C4-2B (cell line): ENCODE measurements around the gene ANKRD12.

ENCODE experiments used
- ZFX ChIP-seq: fragments of 450-650 bp; IDR thresholded peaks from 2 replicates; pipeline ENCODE4 v1.6.1; 2017
- TF ChIP-seq, protein P1 (sequence below): fragments of 450-650 bp; conservative IDR thresholded peaks from 2 replicates; pipeline ENCODE4 v1.5.1; 2017; ENCODE audit warnings: mild to moderate bottlenecking

DNA sequence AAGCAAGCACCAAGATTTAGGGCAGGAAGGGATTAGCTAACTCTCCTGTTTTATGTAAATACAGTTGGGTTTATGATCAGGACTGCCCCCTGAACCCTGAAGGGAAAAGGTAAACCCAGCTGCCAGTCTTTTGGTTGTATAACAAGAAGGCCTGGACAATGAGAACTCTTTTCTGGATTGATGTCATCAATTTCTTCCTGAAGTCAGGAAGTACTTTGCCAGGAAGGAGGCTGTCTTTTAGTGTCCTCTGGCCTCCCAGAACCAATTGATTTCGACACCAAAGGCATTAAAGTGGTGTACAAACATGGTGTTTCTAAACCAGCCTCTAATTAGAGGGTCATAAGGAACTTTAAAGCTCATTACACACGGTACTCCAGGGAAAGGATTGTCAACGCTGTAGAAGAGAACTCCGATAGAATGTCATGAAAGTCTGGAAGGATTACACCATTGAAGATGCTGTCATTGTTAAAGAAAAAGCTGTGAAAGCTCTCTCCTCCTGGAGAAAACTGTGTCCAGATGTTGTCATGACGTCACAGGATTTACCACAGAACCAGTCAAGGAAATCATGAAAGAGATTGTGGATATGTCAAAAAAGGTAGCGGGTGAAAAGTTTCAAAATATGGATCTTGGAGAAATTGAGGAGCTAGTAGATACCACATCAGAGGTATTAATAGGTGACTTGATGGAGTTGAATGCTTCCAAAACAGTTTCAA, 78.8 kb downstream of the ANKRD12 start:
- TF ChIP-seq, protein P1, sequence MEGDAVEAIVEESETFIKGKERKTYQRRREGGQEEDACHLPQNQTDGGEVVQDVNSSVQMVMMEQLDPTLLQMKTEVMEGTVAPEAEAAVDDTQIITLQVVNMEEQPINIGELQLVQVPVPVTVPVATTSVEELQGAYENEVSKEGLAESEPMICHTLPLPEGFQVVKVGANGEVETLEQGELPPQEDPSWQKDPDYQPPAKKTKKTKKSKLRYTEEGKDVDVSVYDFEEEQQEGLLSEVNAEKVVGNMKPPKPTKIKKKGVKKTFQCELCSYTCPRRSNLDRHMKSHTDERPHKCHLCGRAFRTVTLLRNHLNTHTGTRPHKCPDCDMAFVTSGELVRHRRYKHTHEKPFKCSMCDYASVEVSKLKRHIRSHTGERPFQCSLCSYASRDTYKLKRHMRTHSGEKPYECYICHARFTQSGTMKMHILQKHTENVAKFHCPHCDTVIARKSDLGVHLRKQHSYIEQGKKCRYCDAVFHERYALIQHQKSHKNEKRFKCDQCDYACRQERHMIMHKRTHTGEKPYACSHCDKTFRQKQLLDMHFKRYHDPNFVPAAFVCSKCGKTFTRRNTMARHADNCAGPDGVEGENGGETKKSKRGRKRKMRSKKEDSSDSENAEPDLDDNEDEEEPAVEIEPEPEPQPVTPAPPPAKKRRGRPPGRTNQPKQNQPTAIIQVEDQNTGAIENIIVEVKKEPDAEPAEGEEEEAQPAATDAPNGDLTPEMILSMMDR = no peak
- TF ChIP-seq ZFX = no peak
